OCI-LY7 (cell line): ENCODE measurements around the gene EPHA1. TPM values are rescaled to one million over a fixed set of nuclear protein-coding genes. Genes with fewer than 3 reads are reported as not detected.
"Not testable (repeated sequence)": the region's sequence is repeated elsewhere in the genome, so short reads cannot be mapped to it uniquely, and the experiment has no call there.

Experiments used
- BruUV-seq: library from RNA; stranded (reverse); fragments of 400-500 nt; replicated peaks from 2 replicates; lab custom pipeline; 2021; lab: Mats Ljungman, UMichigan
- CTCF ChIA-PET: fragments of 300-600 bp; sonication (Branson Sonifier 250); formaldehyde crosslinking; loops from one replicate; lab custom pipeline; 2022; ENCODE audit warnings: antibody characterized with exemption; ENCODE audit not compliant: unreplicated experiment; lab: Charles Lee
- POLR2A ChIA-PET: fragments of 300-600 bp; sonication (Branson Sonifier 250); formaldehyde crosslinking; loops from one replicate; lab custom pipeline; 2022; ENCODE audit warnings: antibody characterized with exemption; lab: Charles Lee
- DNase-seq: peaks from one replicate; pipeline ENCODE4 v3.0.0-alpha.2; 2015; ENCODE audit warnings: low spot score
- H2AFZ ChIP-seq: fragments of 200-600 bp; sonication (generic), shearing (Covaris generic); 2 replicates; pipeline ENCODE4 v1.6.1; 2014; ENCODE audit warnings: mild to moderate bottlenecking, antibody characterized with exemption, low read length, moderate library complexity
- H3K27ac ChIP-seq: fragments of 200-600 bp; sonication (generic); 2 replicates; pipeline ENCODE4 v1.5.1; 2014; ENCODE audit warnings: mixed run types, low read depth, mild to moderate bottlenecking, moderate library complexity, low read length, inconsistent platforms; ENCODE audit not compliant: poor library complexity, severe bottlenecking
- H3K36me3 ChIP-seq: fragments of 200-600 bp; sonication (generic); 2 replicates; pipeline ENCODE4 v1.6.1; 2014; ENCODE audit warnings: mild to moderate bottlenecking, antibody characterized with exemption, low read length, moderate library complexity, mixed read lengths; ENCODE audit not compliant: insufficient read depth
- H3K4me1 ChIP-seq: fragments of 200-600 bp; sonication (generic); 2 replicates; pipeline ENCODE4 v1.5.1; 2014; ENCODE audit warnings: mild to moderate bottlenecking, low read length; ENCODE audit not compliant: insufficient read depth, poor library complexity, severe bottlenecking
- H3K4me2 ChIP-seq: fragments of 200-600 bp; sonication (generic); 2 replicates; pipeline ENCODE4 v1.6.1; 2014; ENCODE audit warnings: mild to moderate bottlenecking, low read length
- H3K4me3 ChIP-seq: fragments of 200-600 bp; sonication (generic); 2 replicates; pipeline ENCODE4 v1.5.1; 2014; ENCODE audit warnings: mild to moderate bottlenecking, low read depth, low read length; ENCODE audit not compliant: poor library complexity, severe bottlenecking
- H3K79me2 ChIP-seq: fragments of 200-600 bp; sonication (generic); 2 replicates; pipeline ENCODE4 v1.6.1; 2016; ENCODE audit warnings: low read depth, mild to moderate bottlenecking, low read length, moderate library complexity, mixed read lengths; ENCODE audit not compliant: insufficient read depth
- H3K9me2 ChIP-seq: fragments of 200-600 bp; sonication (generic); 2 replicates; pipeline ENCODE4 v1.6.1; 2016; ENCODE audit warnings: mild to moderate bottlenecking, low read length, mixed read lengths; ENCODE audit not compliant: insufficient read depth
- H3K9me3 ChIP-seq: fragments of 200-600 bp; sonication (generic); 2 replicates; pipeline ENCODE4 v1.6.1; 2014; ENCODE audit warnings: mild to moderate bottlenecking, mixed run types, low read length, mixed read lengths
- H4K20me1 ChIP-seq: fragments of 200-600 bp; sonication (generic); 2 replicates; pipeline ENCODE4 v1.6.1; 2014; ENCODE audit warnings: mild to moderate bottlenecking, antibody characterized with exemption, low read length, moderate library complexity, mixed read lengths; ENCODE audit not compliant: insufficient read depth
- EZH2phosphoT487 ChIP-seq: fragments of 200-600 bp; sonication (generic); IDR thresholded peaks from 2 replicates; pipeline ENCODE4 v1.6.1; 2018; ENCODE audit warnings: low read depth, borderline replicate concordance, mild to moderate bottlenecking, mixed run types, antibody characterized with exemption, low read length, moderate library complexity, mixed read lengths
- intact Hi-C: fragments of 100-400 bp; cut with micrococcal nuclease; formaldehyde crosslinking; loops from one replicate; pipeline ENCODE4 v1.10.0; 2022; ENCODE audit not compliant: unreplicated experiment
- total RNA-seq, 2 experiments: library from RNA; depleted of rRNA in 1 of 2; stranded (reverse); fragments of >200 nt in 1 of 2; shearing (Covaris generic) in 1 of 2; gene quantifications; 2 replicates each; pipeline ENCODE4 v1.2.3, GENCODE V29; 2014 to 2022
- TF ChIP-seq, protein P1 (sequence below): fragments of 200-600 bp; sonication (generic); conservative IDR thresholded peaks from 2 replicates; pipeline ENCODE4 v1.5.1; 2014; ENCODE audit warnings: mild to moderate bottlenecking, antibody characterized with exemption, low read length, moderate library complexity, mixed read lengths

EPHA1 gene
- total RNA-seq, 2 experiments from 2014 or later, result not detected

DNA sequence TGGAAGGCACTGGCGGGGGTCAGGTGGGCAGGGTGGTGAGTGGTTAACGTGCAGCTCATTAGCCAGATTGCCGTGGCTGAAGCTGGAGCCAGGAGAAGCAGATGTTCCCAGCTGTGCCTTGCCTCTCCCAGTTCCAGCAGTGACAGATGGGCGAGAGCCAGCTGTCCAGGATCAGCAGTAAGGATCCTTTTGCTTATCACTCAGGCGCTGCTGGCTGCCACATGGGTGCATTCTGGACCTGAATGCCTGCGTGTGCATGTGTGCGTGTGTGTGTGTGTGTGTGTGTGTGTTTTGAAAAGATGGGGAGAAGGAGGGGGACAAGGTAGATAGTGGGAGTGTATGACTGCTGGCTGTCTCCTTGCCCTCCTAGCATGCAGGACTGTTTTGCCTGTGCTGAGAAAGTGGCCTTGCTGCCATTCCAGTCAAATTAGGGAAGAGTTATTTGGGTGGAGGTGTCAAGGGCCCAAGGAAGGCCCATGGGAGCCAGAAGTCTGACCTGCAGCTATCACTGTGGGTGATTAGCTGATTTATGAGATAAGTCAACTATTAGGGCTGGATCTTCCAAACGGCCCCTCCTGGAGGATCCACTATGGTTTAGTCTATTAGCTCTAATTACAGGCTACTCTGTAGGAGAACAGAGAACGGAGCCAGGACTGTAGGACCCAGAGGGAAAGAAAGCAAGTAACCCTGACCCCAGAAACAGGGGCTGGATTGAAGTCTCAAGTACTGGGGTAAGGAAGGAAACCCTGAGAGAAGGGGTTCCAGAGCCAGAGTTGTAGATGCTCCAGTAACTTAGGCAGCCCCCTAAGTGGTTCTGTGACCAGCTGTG, 3.3 kb downstream of the EPHA1 start:
- H3K9me2 ChIP-seq, result no peaks in the 10 kb centered on the region
- TF ChIP-seq, protein P1, sequence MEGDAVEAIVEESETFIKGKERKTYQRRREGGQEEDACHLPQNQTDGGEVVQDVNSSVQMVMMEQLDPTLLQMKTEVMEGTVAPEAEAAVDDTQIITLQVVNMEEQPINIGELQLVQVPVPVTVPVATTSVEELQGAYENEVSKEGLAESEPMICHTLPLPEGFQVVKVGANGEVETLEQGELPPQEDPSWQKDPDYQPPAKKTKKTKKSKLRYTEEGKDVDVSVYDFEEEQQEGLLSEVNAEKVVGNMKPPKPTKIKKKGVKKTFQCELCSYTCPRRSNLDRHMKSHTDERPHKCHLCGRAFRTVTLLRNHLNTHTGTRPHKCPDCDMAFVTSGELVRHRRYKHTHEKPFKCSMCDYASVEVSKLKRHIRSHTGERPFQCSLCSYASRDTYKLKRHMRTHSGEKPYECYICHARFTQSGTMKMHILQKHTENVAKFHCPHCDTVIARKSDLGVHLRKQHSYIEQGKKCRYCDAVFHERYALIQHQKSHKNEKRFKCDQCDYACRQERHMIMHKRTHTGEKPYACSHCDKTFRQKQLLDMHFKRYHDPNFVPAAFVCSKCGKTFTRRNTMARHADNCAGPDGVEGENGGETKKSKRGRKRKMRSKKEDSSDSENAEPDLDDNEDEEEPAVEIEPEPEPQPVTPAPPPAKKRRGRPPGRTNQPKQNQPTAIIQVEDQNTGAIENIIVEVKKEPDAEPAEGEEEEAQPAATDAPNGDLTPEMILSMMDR, result no peak
- no peak for TF ChIP-seq EZH2phosphoT487
- CTCF ChIA-PET, result no interaction called here
- H3K4me2 ChIP-seq, result no peak overlapping the region
- no TSS peak for BruUV-seq
- H3K4me3 ChIP-seq, result no peak overlapping the region
- H3K79me2 ChIP-seq, result no peaks in the 10 kb centered on the region
- no peak overlapping the region for H2AFZ ChIP-seq
- no peaks in the 10 kb centered on the region for H3K9me3 ChIP-seq
- intact Hi-C loops, result no loop called here
- H3K27ac ChIP-seq, result no peak overlapping the region
- POLR2A ChIA-PET, result no interaction called here
- DNase-seq, result no peak
- H3K36me3 ChIP-seq, result no peaks in the 10 kb centered on the region
- no peaks in the 10 kb centered on the region; the same call in 1 of the 2 replicates for H4K20me1 ChIP-seq
- no peaks in the 10 kb centered on the region for H3K4me1 ChIP-seq

DNA sequence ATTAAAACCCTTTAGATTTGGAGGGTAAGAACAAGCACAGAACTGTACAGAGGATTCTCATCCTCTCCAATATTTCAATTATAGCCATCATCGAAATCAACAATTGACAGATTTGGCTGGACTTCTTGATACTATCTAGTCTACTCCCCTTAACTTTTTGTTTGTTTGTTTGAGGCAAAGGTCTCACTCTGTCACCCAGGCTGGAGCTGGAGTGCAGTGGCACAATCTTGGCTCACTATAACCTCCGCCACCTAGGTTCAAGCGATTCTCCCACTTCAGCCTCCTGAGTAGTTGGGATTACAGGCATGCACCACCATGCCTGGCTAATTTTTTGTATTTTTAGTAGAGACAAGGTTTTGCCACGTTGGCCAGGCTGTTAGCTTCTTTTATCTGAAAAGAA, 6.4 kb downstream of the EPHA1 start:
- H4K20me1 ChIP-seq, DNase-seq, H3K9me3 ChIP-seq, POLR2A ChIA-PET, H3K79me2 ChIP-seq, H3K27ac ChIP-seq, H3K4me3 ChIP-seq, H3K9me2 ChIP-seq, H3K4me1 ChIP-seq, intact Hi-C loops, H3K36me3 ChIP-seq, H2AFZ ChIP-seq, H3K4me2 ChIP-seq, CTCF ChIA-PET, BruUV-seq: not testable (repeated sequence)

DNA sequence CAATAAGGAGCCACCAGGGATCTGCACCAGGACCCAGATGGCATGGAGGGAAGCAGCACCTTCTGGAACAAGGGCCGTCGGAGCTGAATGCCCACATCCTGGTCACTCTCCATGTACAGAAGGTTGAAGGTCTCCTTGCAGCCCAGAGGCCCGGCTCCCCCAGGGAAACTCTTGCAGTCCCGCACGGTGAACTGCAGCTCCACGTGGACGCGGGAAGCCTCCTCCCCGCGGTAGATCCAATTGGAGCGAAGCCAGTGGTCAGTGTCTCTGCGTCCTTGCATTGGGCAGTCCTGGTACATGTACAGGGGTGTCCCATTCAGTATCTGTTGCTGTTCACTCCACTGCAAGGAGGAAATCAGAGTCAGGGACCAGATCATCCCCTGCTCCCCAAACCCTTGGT, 7.4 kb downstream of the EPHA1 start:
- no peaks in the 10 kb centered on the region for H3K9me2 ChIP-seq
- TF ChIP-seq EZH2phosphoT487, result no peak
- no peaks in the 10 kb centered on the region for H3K9me3 ChIP-seq
- intact Hi-C loops, result no loop called here
- ChIA-PET POLR2A (interaction anchor here (0.7 kb wide), 1 partner anchor 54 kb away, joined by 4 read pairs; no protein-coding TSS in a partner anchor), CTCF (no interaction called here)
- H3K36me3 ChIP-seq, result no peaks in the 10 kb centered on the region
- no TSS peak for BruUV-seq
- H3K79me2 ChIP-seq, result no peaks in the 10 kb centered on the region
- no peaks in the 10 kb centered on the region for H3K4me1 ChIP-seq
- DNase-seq, result no peak
- H3K27ac ChIP-seq, result no peak overlapping the region
- H4K20me1 ChIP-seq, result no peaks in the 10 kb centered on the region; the same call in 1 of the 2 replicates
- no peak overlapping the region for H3K4me2 ChIP-seq
- no peak overlapping the region for H3K4me3 ChIP-seq
- no peak overlapping the region for H2AFZ ChIP-seq
